Measurements from ENCODE around the gene SAA2. TPM values are rescaled to one million over a fixed set of nuclear protein-coding genes. Genes with fewer than 3 reads are reported as not detected.

The SAA2 gene
- total RNA-seq, 2 experiments from 2014 or later: 0.25 TPM; not detected in 1

- Histone ChIP-seq H3K4me1 (ENCODE audit: insufficient read depth, low read length) (no peaks in the 10 kb centered on the region), H3K27ac (ENCODE audit: low read depth in 1 of 2, low read length in 2 of 2) (no peak overlapping the region), H3K36me3 (ENCODE audit: insufficient read depth, low read length) (no peaks in the 10 kb centered on the region), H3K9me3 (ENCODE audit: control insufficient read depth in 1 of 2, insufficient read depth in 1 of 2, low read length in 2 of 2) (no peaks in the 10 kb centered on the region), H3K4me3 (ENCODE audit: low read length) (no peak overlapping the region), H3K27me3 (ENCODE audit: control insufficient read depth in 1 of 2, insufficient read depth in 2 of 2, low read length in 2 of 2) (peaks cover 0 to 3% of the 10 kb centered on the region in 2 experiments)
- Mint-ChIP-seq H3K4me3 (no peak overlapping the region), H3K4me1 (ENCODE audit: low read depth) (no peaks in the 10 kb centered on the region), H3K9me3 (no peaks in the 10 kb centered on the region), H3K27ac (no peak overlapping the region), H3K27me3 (no peaks in the 10 kb centered on the region), H3K36me3 (ENCODE audit: low read depth) (no peaks in the 10 kb centered on the region)
- intact Hi-C loops (cut with DNase I, micrococcal nuclease): no loop called here
- no peak for ATAC-seq (ENCODE audit: poor library complexity)
- ChIA-PET CTCF (no interaction called here), POLR2A (no interaction called here)
- no peak for DNase-seq
- no peak for TF ChIP-seq CTCF (IDR thresholded peaks at IDR 0.05)
Observed at GRCh38 chr11:18261721-18262120, 13.3 kb upstream of the SAA2 start.

GRCh38 chr11:18259259-18259658, 10.8 kb upstream of the SAA2 start:
- Histone ChIP-seq H3K27ac (ENCODE audit: low read depth in 1 of 2, low read length in 2 of 2) (no peak overlapping the region), H3K27me3 (ENCODE audit: control insufficient read depth in 1 of 2, insufficient read depth in 2 of 2, low read length in 2 of 2) (peaks cover 0 to 3% of the 10 kb centered on the region in 2 experiments), H3K4me1 (ENCODE audit: insufficient read depth, low read length) (no peaks in the 10 kb centered on the region), H3K36me3 (ENCODE audit: insufficient read depth, low read length) (no peaks in the 10 kb centered on the region), H3K4me3 (ENCODE audit: low read length) (no peak overlapping the region), H3K9me3 (ENCODE audit: control insufficient read depth in 1 of 2, insufficient read depth in 1 of 2, low read length in 2 of 2) (no peaks in the 10 kb centered on the region)
- ChIA-PET POLR2A (no interaction called here), CTCF (no interaction called here)
- intact Hi-C loops (cut with DNase I, micrococcal nuclease): loop anchor here in 1 of 2 experiments (10.0 kb wide), 1 partner anchor 476 kb away; no protein-coding TSS in a partner anchor
- no peaks in the 10 kb centered on the region for H3K4me1 Mint-ChIP-seq (ENCODE audit: low read depth)
- ATAC-seq (ENCODE audit: poor library complexity) (no peak), DNase-seq (no peak)
- peaks cover 8% of the 10 kb centered on the region for H3K27me3 Mint-ChIP-seq
- TF ChIP-seq CTCF (IDR thresholded peaks at IDR 0.05): no peak
- H3K4me3 Mint-ChIP-seq: no peak overlapping the region
- H3K9me3 Mint-ChIP-seq: no peaks in the 10 kb centered on the region
- H3K36me3 Mint-ChIP-seq (ENCODE audit: low read depth): no peaks in the 10 kb centered on the region
- H3K27ac Mint-ChIP-seq: no peak overlapping the region

GRCh38 chr11:18254781-18255361, 6.4 kb upstream of the SAA2 start:
- no peaks in the 10 kb centered on the region for H3K9me3 Mint-ChIP-seq

More at GRCh38 chr11:18254781-18255361, 6.4 kb upstream of the SAA2 start:
- Histone ChIP-seq H3K4me1 (ENCODE audit: insufficient read depth, low read length) (no peaks in the 10 kb centered on the region), H3K36me3 (ENCODE audit: insufficient read depth, low read length) (no peaks in the 10 kb centered on the region), H3K4me3 (ENCODE audit: low read length) (no peak overlapping the region), H3K27ac (ENCODE audit: low read depth in 1 of 2, low read length in 2 of 2) (no peak overlapping the region), H3K9me3 (ENCODE audit: control insufficient read depth in 1 of 2, insufficient read depth in 1 of 2, low read length in 2 of 2) (no peaks in the 10 kb centered on the region), H3K27me3 (ENCODE audit: control insufficient read depth in 1 of 2, insufficient read depth in 2 of 2, low read length in 2 of 2) (peaks cover 0 to under 1% of the 10 kb centered on the region in 2 experiments)
- intact Hi-C loops (cut with DNase I, micrococcal nuclease): loop anchor here in 1 of 2 experiments (10.0 kb wide), 1 partner anchor 480 kb away; no protein-coding TSS in a partner anchor
- Mint-ChIP-seq H3K4me1 (ENCODE audit: low read depth) (no peaks in the 10 kb centered on the region), H3K4me3 (no peak overlapping the region), H3K27ac (no peak overlapping the region), H3K36me3 (ENCODE audit: low read depth) (no peaks in the 10 kb centered on the region), H3K27me3 (peaks cover 8% of the 10 kb centered on the region)
- ChIA-PET POLR2A (no interaction called here), CTCF (no interaction called here)
- TF ChIP-seq CTCF (IDR thresholded peaks at IDR 0.05): no peak
- ATAC-seq (ENCODE audit: poor library complexity): no peak
- no peak for DNase-seq
